ENCODE results near the gene THY1. TPM values are rescaled to one million over a fixed set of nuclear protein-coding genes. Genes with fewer than 3 reads are reported as not detected.

THY1 gene
- total RNA-seq, 1 experiment from 2014 or later: 1.1 TPM

DNA sequence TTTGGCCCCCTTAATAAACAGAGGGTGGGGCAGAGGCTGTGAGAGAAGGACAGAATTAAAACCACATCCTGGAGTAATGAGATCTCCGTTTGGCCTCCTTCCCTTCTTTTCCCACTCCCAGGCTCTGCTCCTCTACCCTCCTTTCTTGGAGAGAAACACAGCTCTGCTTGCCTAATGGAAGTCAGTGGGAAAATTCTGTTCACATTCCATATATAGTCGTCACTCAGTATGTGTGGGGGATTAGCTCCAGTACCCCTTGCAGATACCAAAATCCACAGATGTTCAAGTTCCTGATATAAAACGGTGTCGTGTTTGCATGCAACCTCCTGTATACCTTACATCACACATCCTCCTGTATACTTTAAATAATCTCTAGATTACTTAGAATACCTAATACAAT lies 37.6 kb upstream of the THY1 start:
- no peak overlapping the region for H3K4me2 ChIP-seq (ENCODE audit: low read length)
- ChIA-PET RAD21 (ENCODE audit: low non-redundant PET in 1 of 2, low total read pairs in 2 of 2, uncharacterized antibody in 2 of 2, unreplicated experiment in 2 of 2) (no interaction called here), CTCF (no interaction called here), POLR2A (no interaction called here)
- no peaks in the 10 kb centered on the region for H3K9me3 ChIP-seq (ENCODE audit: control insufficient read depth in 1 of 2, insufficient read depth in 1 of 2, low read depth in 1 of 2, low read length in 2 of 2)
- no peak for TF ChIP-seq RAD21 (IDR thresholded peaks at IDR 0.05; ENCODE audit: low read depth)
- no peak for TF ChIP-seq REST (IDR thresholded peaks at IDR 0.05; ENCODE audit: low read depth)
- DNase-seq (ENCODE audit: low read depth, low spot score): no peak
- no peaks in the 10 kb centered on the region for H3K9me2 ChIP-seq (ENCODE audit: insufficient read depth)
- ATAC-seq: no peak
- H2AFZ ChIP-seq (ENCODE audit: low read depth, low read length, poor library complexity, severe bottlenecking): no peak overlapping the region
- no peak overlapping the region for H3K9ac ChIP-seq (ENCODE audit: low read length)
- H3K27me3 ChIP-seq (ENCODE audit: insufficient read depth, low read length): no peaks in the 10 kb centered on the region
- no peak overlapping the region for H3K4me3 ChIP-seq (replicated peaks in 1 of 2; ENCODE audit: low read depth in 1 of 2, low read length in 2 of 2)
- no peaks in the 10 kb centered on the region for H4K20me1 ChIP-seq (ENCODE audit: insufficient read depth)
- peaks cover 7 to 11% of the 10 kb centered on the region in 2 experiments; a peak in 2 of 4 replicates for H3K4me1 ChIP-seq (ENCODE audit: control insufficient read depth in 1 of 2, insufficient read depth in 2 of 2, low read length in 2 of 2)
- intact Hi-C loops (cut with micrococcal nuclease): no loop called here
- no peak overlapping the region for H3K27ac ChIP-seq (ENCODE audit: low read depth, low read length)
- H3K79me2 ChIP-seq (ENCODE audit: insufficient read depth, low read length): no peaks in the 10 kb centered on the region
- no TSS peak for BruUV-seq (replicated peaks)
- H3K36me3 ChIP-seq (ENCODE audit: control insufficient read depth in 1 of 2, insufficient read depth in 2 of 2, low read length in 2 of 2): no peaks in the 10 kb centered on the region

DNA sequence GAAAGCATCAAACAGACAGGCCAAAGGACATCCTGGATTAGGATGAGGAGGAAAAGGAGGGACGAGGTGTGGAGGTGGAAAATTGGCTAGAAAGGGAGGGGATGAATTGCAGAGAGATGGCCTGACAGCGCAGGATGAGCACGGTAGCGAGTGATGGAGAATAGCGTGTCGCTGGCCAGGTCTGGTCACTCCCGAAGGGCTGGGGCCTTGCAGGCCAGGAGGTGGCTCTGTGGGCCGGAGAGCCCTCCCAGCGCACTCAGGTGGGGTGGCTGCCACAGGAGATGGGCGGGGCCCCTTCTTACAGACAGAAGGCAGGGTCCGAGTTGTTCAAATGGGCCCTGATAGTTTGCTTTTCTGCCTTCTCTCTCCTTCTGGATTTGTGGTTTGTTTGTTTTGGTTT lies 37.1 kb upstream of the THY1 start:
- Histone ChIP-seq H3K27me3 (ENCODE audit: insufficient read depth, low read length) (no peaks in the 10 kb centered on the region), H3K4me1 (ENCODE audit: control insufficient read depth in 1 of 2, insufficient read depth in 2 of 2, low read length in 2 of 2) (peaks cover 7 to 11% of the 10 kb centered on the region in 2 experiments; a peak in 2 of 4 replicates), H3K9me2 (ENCODE audit: insufficient read depth) (no peaks in the 10 kb centered on the region), H3K79me2 (ENCODE audit: insufficient read depth, low read length) (no peaks in the 10 kb centered on the region), H3K9ac (ENCODE audit: low read length) (no peak overlapping the region), H3K36me3 (ENCODE audit: control insufficient read depth in 1 of 2, insufficient read depth in 2 of 2, low read length in 2 of 2) (no peaks in the 10 kb centered on the region), H3K4me3 (replicated peaks in 1 of 2; ENCODE audit: low read depth in 1 of 2, low read length in 2 of 2) (no peak overlapping the region), H4K20me1 (ENCODE audit: insufficient read depth) (no peaks in the 10 kb centered on the region), H3K9me3 (ENCODE audit: control insufficient read depth in 1 of 2, insufficient read depth in 1 of 2, low read depth in 1 of 2, low read length in 2 of 2) (no peaks in the 10 kb centered on the region), H3K27ac (ENCODE audit: low read depth, low read length) (no peak overlapping the region), H2AFZ (ENCODE audit: low read depth, low read length, poor library complexity, severe bottlenecking) (no peak overlapping the region), H3K4me2 (ENCODE audit: low read length) (no peak overlapping the region)
- intact Hi-C loops (cut with micrococcal nuclease): no loop called here
- POLR2A ChIA-PET: no interaction called here
- no TSS peak for BruUV-seq (replicated peaks)
- ATAC-seq: no peak
- no peak for DNase-seq (ENCODE audit: low read depth, low spot score)
- CTCF ChIA-PET: no interaction called here
- no peak for TF ChIP-seq REST (IDR thresholded peaks at IDR 0.05; ENCODE audit: low read depth)
- RAD21 ChIA-PET (ENCODE audit: low non-redundant PET in 1 of 2, low total read pairs in 2 of 2, uncharacterized antibody in 2 of 2, unreplicated experiment in 2 of 2): no interaction called here
